HFFc6 (cell line): ENCODE measurements around the gene HIVEP3. TPM values are rescaled to one million over a fixed set of nuclear protein-coding genes. Genes with fewer than 3 reads are reported as not detected.

Source experiments
- DNase-seq: peaks from one replicate; pipeline ENCODE4 v3.0.0-alpha.2; 2018
- H3K27ac Mint-ChIP-seq: 2 replicates; pipeline ENCODE4 v1.8.0; 2020; ENCODE audit warnings: mild to moderate bottlenecking, mixed read lengths
- H3K27me3 Mint-ChIP-seq: 2 replicates; pipeline ENCODE4 v1.8.0; 2021; ENCODE audit warnings: mild to moderate bottlenecking, moderate library complexity, mixed read lengths; ENCODE audit not compliant: insufficient read depth
- H3K36me3 Mint-ChIP-seq: 2 replicates; pipeline ENCODE4 v1.8.0; 2021; ENCODE audit warnings: low read depth, mixed read lengths
- H3K4me1 Mint-ChIP-seq: 2 replicates; pipeline ENCODE4 v1.8.0; 2020; ENCODE audit warnings: low read depth, mixed read lengths
- H3K4me3 Mint-ChIP-seq: 2 replicates; pipeline ENCODE4 v1.8.0; 2020; ENCODE audit warnings: mild to moderate bottlenecking, moderate library complexity, mixed read lengths
- H3K9me3 Mint-ChIP-seq: 2 replicates; pipeline ENCODE4 v1.8.0; 2020; ENCODE audit warnings: mild to moderate bottlenecking, mixed read lengths
- CTCF ChIP-seq: fragments of 200-600 bp; sonication (generic); IDR thresholded peaks from 2 replicates; pipeline ENCODE4 v1.5.0; 2021; ENCODE audit warnings: antibody characterized with exemption, mild to moderate bottlenecking
- total RNA-seq, 6 experiments: library from RNA; stranded (reverse); fragmentation: NEBNext Ultra II Directional; extraction: Animal tissue kit (Norgen Biotek cat#: 25700); gene quantifications; 2 replicates in 1 of 6; 3 replicates in 5 of 6; pipeline ENCODE4 v1.2.3, GENCODE V29; 2021

Gene HIVEP3
- total RNA-seq, 6 experiments from 2014 or later, result 7.0 to 9.7 (median 7.9) TPM

DNA sequence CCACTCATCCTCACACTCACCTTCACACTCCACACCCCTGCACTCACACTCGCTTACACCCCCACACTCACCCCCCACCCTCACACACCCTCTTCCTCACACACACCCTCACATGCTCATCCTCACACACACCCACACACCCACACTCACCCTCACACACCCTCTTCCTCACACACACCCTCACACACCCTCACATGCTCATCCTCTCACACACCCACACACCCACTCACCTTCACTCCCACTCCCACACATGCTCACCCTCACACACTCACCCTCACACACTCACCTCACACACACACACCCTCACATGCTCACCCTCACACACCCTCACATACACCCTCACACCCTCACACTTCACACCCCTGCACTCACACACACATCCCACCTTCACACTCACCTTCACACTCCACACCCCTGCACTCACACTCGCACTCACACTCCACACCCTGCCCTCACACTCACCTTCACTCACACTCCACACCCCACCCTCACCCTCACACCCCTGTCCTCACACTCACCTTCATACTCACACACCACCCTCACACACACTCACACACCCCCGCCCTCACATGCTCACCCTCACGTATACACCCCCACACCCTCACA lies 391.7 kb downstream of the HIVEP3 start:
- H3K27ac Mint-ChIP-seq, result no peak overlapping the region
- TF ChIP-seq CTCF, result no peak
- no peak overlapping the region for H3K4me3 Mint-ChIP-seq
- no peak for DNase-seq
- no peaks in the 10 kb centered on the region; the same call in 1 of the 2 replicates for H3K27me3 Mint-ChIP-seq
- H3K4me1 Mint-ChIP-seq, result no peaks in the 10 kb centered on the region
- H3K36me3 Mint-ChIP-seq, result no peaks in the 10 kb centered on the region; the same call in 1 of the 2 replicates
- H3K9me3 Mint-ChIP-seq, result no peaks in the 10 kb centered on the region; the same call in 1 of the 2 replicates

DNA sequence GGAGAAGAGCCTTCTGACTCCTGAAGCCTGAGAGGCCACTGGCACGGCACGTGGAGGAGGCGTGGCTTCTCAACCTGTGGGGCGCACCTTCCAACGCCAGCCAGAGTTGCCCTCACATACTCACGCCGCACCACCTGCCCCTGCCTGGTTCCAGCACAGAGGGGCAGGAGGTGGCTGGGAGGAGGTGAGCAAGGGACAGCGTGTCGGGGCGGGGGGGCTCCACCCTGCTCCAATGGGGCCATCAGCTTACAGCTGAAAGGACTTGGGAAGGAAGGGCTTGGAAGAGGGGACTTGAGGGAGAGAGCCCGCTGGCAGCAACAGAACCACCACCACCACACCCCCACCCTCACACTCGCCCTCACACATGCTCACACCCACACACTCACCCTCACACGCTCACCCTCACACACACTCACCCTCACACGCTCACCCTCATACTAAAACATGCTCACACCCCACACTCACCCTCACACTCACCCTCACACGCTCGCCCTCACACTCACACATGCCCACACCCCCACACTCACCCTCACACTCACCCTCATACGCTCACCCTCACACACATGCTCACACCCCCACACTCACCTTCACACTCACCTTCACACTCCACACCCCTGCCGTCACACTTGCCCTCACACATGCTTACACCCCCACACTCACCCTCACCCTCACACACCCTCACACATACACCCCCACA lies 392.7 kb downstream of the HIVEP3 start:
- TF ChIP-seq CTCF, result no peak
- Mint-ChIP-seq H3K27ac (no peak overlapping the region), H3K27me3 (no peaks in the 10 kb centered on the region; the same call in 1 of the 2 replicates), H3K36me3 (no peaks in the 10 kb centered on the region; the same call in 1 of the 2 replicates), H3K4me1 (no peaks in the 10 kb centered on the region), H3K9me3 (no peaks in the 10 kb centered on the region; the same call in 1 of the 2 replicates), H3K4me3 (no peak overlapping the region)
- no peak for DNase-seq

- H3K36me3 Mint-ChIP-seq, result no peaks in the 10 kb centered on the region; the same call in 1 of the 2 replicates
- H3K9me3 Mint-ChIP-seq, result no peaks in the 10 kb centered on the region
- no peak overlapping the region for H3K4me3 Mint-ChIP-seq
- no peak for TF ChIP-seq CTCF
- no peak overlapping the region for H3K27ac Mint-ChIP-seq
- H3K27me3 Mint-ChIP-seq, result no peaks in the 10 kb centered on the region
- H3K4me1 Mint-ChIP-seq, result no peaks in the 10 kb centered on the region
- no peak for DNase-seq
Observed at GRCh38 chr1:41524676-41525675, 393.7 kb downstream of the HIVEP3 start.

DNA sequence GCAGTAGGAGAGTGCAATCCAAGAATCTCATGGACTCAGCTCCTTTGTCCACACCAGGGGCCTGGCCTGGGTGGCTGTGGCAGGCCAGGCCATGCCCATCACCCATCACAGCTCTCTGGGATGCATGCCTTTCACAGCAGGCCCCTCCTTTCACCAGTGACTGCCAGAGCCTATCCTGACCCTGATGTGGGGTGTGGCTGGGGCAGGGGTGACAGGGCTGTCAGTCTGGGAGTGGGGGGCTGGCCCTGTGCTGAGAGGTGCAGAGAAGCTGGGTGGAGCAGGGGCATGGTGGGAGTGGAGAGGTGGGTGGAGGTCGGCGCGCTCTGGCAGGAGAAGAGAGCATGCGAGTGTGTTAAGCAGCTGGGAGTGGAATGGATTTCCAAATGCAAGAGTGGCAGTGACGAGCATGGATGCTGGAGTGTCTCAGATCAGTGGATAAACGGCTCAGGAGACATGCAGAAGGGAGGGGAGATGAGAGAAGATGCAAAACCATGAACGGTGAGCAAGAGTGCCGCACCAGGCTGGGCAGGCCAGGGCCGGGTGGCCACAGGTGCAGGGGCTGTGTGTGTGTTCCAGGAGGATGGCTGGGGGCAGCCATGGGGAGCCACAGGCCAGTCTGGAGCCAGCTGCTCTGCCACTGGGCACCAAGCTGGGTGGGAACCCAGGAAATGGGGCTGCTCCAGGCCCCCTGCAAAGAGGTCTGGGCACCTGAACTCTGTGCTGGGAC lies 394.6 kb downstream of the HIVEP3 start:
- Mint-ChIP-seq H3K36me3 (peaks cover 4% of the 10 kb centered on the region; the same call in 1 of the 2 replicates), H3K4me3 (no peak overlapping the region)
- TF ChIP-seq CTCF, result no peak

DNA sequence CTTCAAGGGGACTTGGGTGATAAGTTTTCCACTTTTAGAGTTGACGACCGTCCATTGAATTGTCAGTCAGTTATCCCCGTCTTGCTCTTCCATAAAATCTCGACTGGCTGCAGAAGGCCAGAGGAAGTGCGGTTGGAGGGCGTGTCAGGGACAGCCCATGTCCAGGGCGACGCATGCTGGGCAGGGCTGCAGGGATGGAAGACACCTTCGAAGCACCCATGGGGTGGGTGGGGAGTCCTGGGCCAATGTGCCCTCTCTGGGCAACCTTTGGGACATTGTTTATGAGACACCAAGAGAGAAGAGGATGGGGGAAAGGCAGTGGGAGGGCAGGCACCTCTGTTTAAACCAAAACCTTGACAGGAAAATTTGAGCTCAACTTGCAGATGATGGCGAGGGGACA lies 395.7 kb downstream of the HIVEP3 start:
- no peak overlapping the region for H3K4me3 Mint-ChIP-seq
- DNase-seq, result no peak
- no peak for TF ChIP-seq CTCF
- H3K9me3 Mint-ChIP-seq, result no peaks in the 10 kb centered on the region
- H3K27me3 Mint-ChIP-seq, result no peaks in the 10 kb centered on the region
- H3K4me1 Mint-ChIP-seq, result no peaks in the 10 kb centered on the region
- H3K36me3 Mint-ChIP-seq, result peaks cover 4% of the 10 kb centered on the region; the same call in 1 of the 2 replicates
- H3K27ac Mint-ChIP-seq, result no peak overlapping the region

More for the DNA sequence above, 394.6 kb downstream of the HIVEP3 start:
- no peaks in the 10 kb centered on the region for H3K4me1 Mint-ChIP-seq
- no peaks in the 10 kb centered on the region for H3K9me3 Mint-ChIP-seq
- no peaks in the 10 kb centered on the region for H3K27me3 Mint-ChIP-seq
- H3K27ac Mint-ChIP-seq, result no peak overlapping the region
- no peak for DNase-seq
